Right hindlimb (tissue), 1 donor: ENCODE measurements around the gene ZNF462.
A peak's percentile ranks its signal among the peaks of the same experiment; 100 is the strongest.
"Not testable (repeated sequence)": the region's sequence is repeated elsewhere in the genome, so short reads cannot be mapped to it uniquely, and the experiment has no call there.

ENCODE experiments used
- DNase-seq: peaks from one replicate; pipeline ENCODE4 v3.0.0-alpha.2; 2018

The ZNF462 gene

GRCh38 chr9:106862821-106863720 is at the start of gene ZNF462:
Gene ZNF462 (plus strand): TSS chr9:106863166. CDS start chr9:106923384, 60,218 bp downstream.
- DNase-seq = peak; percentile 83

GRCh38 chr9:106816524-106816923 is 46.4 kb upstream of the ZNF462 start:
- DNase-seq = no peak

- no peak for DNase-seq
Observed at GRCh38 chr9:106818034-106818433, 44.9 kb upstream of the ZNF462 start.

GRCh38 chr9:106820866-106821265 is 42.1 kb upstream of the ZNF462 start:
- DNase-seq = no peak

GRCh38 chr9:106828070-106828469 is 34.9 kb upstream of the ZNF462 start:
- DNase-seq = no peak

GRCh38 chr9:106828965-106829364 is 34.0 kb upstream of the ZNF462 start:
- no peak for DNase-seq

GRCh38 chr9:106829666-106830408 is 33.1 kb upstream of the ZNF462 start:
- peak; percentile 24 for DNase-seq

GRCh38 chr9:106830527-106831150 is 32.3 kb upstream of the ZNF462 start:
- DNase-seq = peak; percentile 44

- DNase-seq = no peak
Observed at GRCh38 chr9:106834888-106835287, 28.1 kb upstream of the ZNF462 start.

GRCh38 chr9:106835840-106836239 is 27.1 kb upstream of the ZNF462 start:
- no peak for DNase-seq

GRCh38 chr9:106843371-106843770 is 19.6 kb upstream of the ZNF462 start:
- DNase-seq = no peak

GRCh38 chr9:106846307-106846706 is 16.7 kb upstream of the ZNF462 start:
- no peak for DNase-seq

GRCh38 chr9:106846857-106847256 is 16.1 kb upstream of the ZNF462 start:
- no peak for DNase-seq

GRCh38 chr9:106851640-106852039 is 11.3 kb upstream of the ZNF462 start:
- DNase-seq = not testable (repeated sequence)

GRCh38 chr9:106857811-106858470 is 5.0 kb upstream of the ZNF462 start:
- DNase-seq = no peak

- DNase-seq = peak; percentile 69
Observed at GRCh38 chr9:106859957-106860720, 2.8 kb upstream of the ZNF462 start.

- DNase-seq = peak; percentile 71
Observed at GRCh38 chr9:106860721-106861639, 2.0 kb upstream of the ZNF462 start.

- peak; percentile 23 for DNase-seq
Observed at GRCh38 chr9:106861640-106862109, 1.3 kb upstream of the ZNF462 start.

GRCh38 chr9:106862110-106862820 is 701 bp upstream of the ZNF462 start:
- DNase-seq = peak; percentile 77
